ENCODE results near the gene ZNF462. TPM values are rescaled to one million over a fixed set of nuclear protein-coding genes. Genes with fewer than 3 reads are reported as not detected.

Gene ZNF462
- total RNA-seq, 1 donor from 2014 or later, result 0.16 TPM

GRCh38 chr9:106954974-106955850 lies 92.2 kb downstream of the ZNF462 start:
- Mint-ChIP-seq H3K27ac (no peak overlapping the region), H3K27me3 (ENCODE audit: insufficient read depth) (no peaks in the 10 kb centered on the region), H3K9me3 (no peaks in the 10 kb centered on the region), H3K4me3 (no peak overlapping the region), H3K36me3 (ENCODE audit: low read depth) (no peaks in the 10 kb centered on the region), H3K4me1 (ENCODE audit: low read depth) (no peaks in the 10 kb centered on the region)
- DNase-seq (ENCODE audit: low spot score), result no peak
- intact Hi-C loops (cut with micrococcal nuclease), result no loop called here

- H3K4me3 Mint-ChIP-seq, result no peak overlapping the region
- no peaks in the 10 kb centered on the region for H3K27me3 Mint-ChIP-seq (ENCODE audit: insufficient read depth)
- H3K4me1 Mint-ChIP-seq (ENCODE audit: low read depth), result no peaks in the 10 kb centered on the region
- no peaks in the 10 kb centered on the region for H3K36me3 Mint-ChIP-seq (ENCODE audit: low read depth)
- no peak for DNase-seq (ENCODE audit: low spot score)
- intact Hi-C loops (cut with micrococcal nuclease), result no loop called here
- H3K9me3 Mint-ChIP-seq, result peaks cover 4% of the 10 kb centered on the region
- H3K27ac Mint-ChIP-seq, result no peak overlapping the region
Observed at GRCh38 chr9:106956971-106957370, 94.0 kb downstream of the ZNF462 start.

DNA sequence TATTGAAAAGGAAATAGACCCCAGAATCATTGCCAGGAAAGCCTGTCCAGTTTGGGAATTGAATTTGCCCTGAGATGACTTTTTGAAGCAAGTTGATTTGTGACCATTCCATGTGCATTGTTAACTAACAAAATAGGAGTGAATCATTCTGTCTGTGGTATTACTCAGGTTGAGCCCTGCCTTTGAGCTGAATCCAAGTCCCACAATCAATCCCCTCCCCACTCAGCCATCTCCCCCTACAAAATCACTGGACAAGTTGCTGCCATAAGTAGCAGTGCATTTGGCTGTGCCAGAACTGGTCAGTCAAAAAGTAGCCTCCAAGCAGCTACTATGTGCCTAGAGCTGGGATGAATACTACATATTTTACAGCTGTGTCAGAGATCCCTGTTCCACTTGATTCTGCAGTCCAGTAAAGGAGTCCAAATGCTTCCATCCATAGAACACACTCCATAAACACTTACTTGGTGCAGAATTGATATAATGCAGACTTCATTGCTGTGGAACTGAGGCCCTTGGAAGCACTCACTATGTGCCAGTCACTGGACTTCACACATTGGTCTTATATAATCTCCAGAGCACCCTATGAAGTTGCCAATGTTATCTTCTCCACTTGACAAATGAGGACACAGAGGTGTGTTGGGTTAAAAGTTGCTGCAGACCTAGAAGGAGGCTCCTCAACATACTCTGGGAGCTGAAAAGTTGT lies 96.1 kb downstream of the ZNF462 start:
- H3K36me3 Mint-ChIP-seq (ENCODE audit: low read depth), result no peaks in the 10 kb centered on the region
- H3K4me1 Mint-ChIP-seq (ENCODE audit: low read depth), result peaks cover 6% of the 10 kb centered on the region
- H3K4me3 Mint-ChIP-seq, result no peak overlapping the region
- no peak overlapping the region for H3K27ac Mint-ChIP-seq
- no peak for DNase-seq (ENCODE audit: low spot score)
- peaks cover 4% of the 10 kb centered on the region for H3K9me3 Mint-ChIP-seq
- intact Hi-C loops (cut with micrococcal nuclease), result no loop called here
- no peaks in the 10 kb centered on the region for H3K27me3 Mint-ChIP-seq (ENCODE audit: insufficient read depth)

DNA sequence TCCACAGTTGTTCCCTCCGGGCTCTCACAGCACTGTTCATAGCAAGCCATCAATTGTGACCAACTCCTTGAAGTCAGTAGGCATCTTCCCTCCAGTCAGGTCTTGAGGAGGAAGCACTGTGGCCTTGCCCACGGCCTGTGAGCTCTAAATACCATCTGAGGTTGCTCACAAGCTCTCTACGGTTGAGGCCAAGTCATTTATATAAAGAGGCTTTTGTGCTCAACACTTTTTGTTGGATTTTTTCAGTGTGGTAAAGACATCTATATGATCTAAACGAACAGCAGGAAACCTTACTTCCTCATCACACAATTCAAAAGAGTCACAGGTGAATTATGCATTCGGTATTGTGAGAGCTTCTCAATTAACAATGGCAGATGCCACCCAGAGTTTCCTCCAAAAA lies 97.3 kb downstream of the ZNF462 start:
- H3K27me3 Mint-ChIP-seq (ENCODE audit: insufficient read depth), result no peaks in the 10 kb centered on the region
- H3K4me1 Mint-ChIP-seq (ENCODE audit: low read depth), result peaks cover 10% of the 10 kb centered on the region
- H3K9me3 Mint-ChIP-seq, result peaks cover 4% of the 10 kb centered on the region
- no peak overlapping the region for H3K27ac Mint-ChIP-seq
- intact Hi-C loops (cut with micrococcal nuclease), result no loop called here
- H3K4me3 Mint-ChIP-seq, result no peak overlapping the region
- no peak for DNase-seq (ENCODE audit: low spot score)
- H3K36me3 Mint-ChIP-seq (ENCODE audit: low read depth), result no peaks in the 10 kb centered on the region

DNA sequence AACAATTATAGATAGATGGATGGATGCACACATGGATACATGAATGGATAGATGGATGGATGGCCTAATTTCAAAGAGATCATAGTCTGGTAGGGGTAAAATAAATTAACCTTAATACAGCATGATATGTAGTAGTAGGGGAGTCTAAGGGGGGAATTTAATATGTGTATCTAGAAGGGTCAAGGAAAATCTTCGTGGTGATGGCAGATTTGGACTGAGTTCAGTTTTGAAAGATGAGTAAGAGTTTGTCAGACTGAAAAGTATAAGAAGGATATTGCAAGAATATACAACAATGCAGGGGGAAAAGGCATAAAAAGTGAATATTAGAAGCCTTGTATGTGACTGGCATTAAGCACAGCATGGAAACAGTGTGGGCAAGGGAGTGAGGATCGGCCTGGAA lies 98.7 kb downstream of the ZNF462 start:
- no peak for DNase-seq (ENCODE audit: low spot score)
- Mint-ChIP-seq H3K4me1 (ENCODE audit: low read depth) (peaks cover 10% of the 10 kb centered on the region), H3K4me3 (no peak overlapping the region), H3K27ac (no peak overlapping the region), H3K36me3 (ENCODE audit: low read depth) (no peaks in the 10 kb centered on the region), H3K9me3 (peaks cover 4% of the 10 kb centered on the region), H3K27me3 (ENCODE audit: insufficient read depth) (no peaks in the 10 kb centered on the region)
- intact Hi-C loops (cut with micrococcal nuclease), result no loop called here

DNA sequence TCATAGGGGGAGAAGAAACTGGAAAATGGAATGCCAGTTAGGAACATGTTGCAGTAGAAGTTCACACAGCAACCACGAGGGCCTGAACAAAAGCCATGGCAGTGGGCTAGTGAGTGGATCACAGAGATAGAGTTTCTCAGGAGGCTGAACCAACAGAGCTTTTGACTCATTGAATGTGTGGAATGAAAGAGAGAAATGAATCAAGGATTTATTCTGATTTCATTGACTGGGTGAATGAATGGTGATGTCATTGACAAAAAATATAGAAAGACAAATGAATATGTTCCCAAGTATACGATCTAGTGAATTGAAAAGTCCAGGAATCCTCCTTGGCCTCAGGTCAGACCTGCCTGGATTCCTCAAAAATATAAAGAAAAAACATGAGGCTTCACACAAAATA lies 99.2 kb downstream of the ZNF462 start:
- H3K27ac Mint-ChIP-seq, result no peak overlapping the region
- H3K27me3 Mint-ChIP-seq (ENCODE audit: insufficient read depth), result no peaks in the 10 kb centered on the region
- no peak overlapping the region for H3K4me3 Mint-ChIP-seq
- intact Hi-C loops (cut with micrococcal nuclease), result no loop called here
- H3K36me3 Mint-ChIP-seq (ENCODE audit: low read depth), result no peaks in the 10 kb centered on the region
- peaks cover 4% of the 10 kb centered on the region for H3K9me3 Mint-ChIP-seq
- no peak for DNase-seq (ENCODE audit: low spot score)
- peaks cover 10% of the 10 kb centered on the region for H3K4me1 Mint-ChIP-seq (ENCODE audit: low read depth)

GRCh38 chr9:106962615-106963363 lies 99.8 kb downstream of the ZNF462 start:
- no peak overlapping the region for H3K4me3 Mint-ChIP-seq
- H3K9me3 Mint-ChIP-seq, result peaks cover 4% of the 10 kb centered on the region
- DNase-seq (ENCODE audit: low spot score), result no peak
- H3K27ac Mint-ChIP-seq, result no peak overlapping the region
- H3K27me3 Mint-ChIP-seq (ENCODE audit: insufficient read depth), result no peaks in the 10 kb centered on the region
- intact Hi-C loops (cut with micrococcal nuclease), result no loop called here
- no peaks in the 10 kb centered on the region for H3K36me3 Mint-ChIP-seq (ENCODE audit: low read depth)
- H3K4me1 Mint-ChIP-seq (ENCODE audit: low read depth), result peaks cover 10% of the 10 kb centered on the region

DNA sequence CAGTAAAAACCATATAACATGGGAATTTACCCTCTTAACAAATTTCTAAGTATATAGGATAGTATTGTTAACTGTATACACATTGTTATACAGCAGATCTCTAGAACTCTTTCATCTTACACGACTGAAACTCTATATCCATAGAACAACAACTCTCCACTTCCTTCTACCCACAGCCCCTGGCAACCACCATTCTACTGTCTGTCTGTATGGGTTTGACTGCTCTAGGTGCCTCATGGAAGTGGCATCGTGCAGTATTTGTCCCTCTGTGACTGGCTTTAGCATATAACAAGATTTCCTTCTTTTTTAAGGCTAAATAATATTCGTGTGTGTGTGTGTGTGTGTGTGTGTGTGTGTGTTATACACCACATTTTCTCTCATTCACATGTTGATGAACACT lies 100.7 kb downstream of the ZNF462 start:
- no peaks in the 10 kb centered on the region for H3K36me3 Mint-ChIP-seq (ENCODE audit: low read depth)

DNA sequence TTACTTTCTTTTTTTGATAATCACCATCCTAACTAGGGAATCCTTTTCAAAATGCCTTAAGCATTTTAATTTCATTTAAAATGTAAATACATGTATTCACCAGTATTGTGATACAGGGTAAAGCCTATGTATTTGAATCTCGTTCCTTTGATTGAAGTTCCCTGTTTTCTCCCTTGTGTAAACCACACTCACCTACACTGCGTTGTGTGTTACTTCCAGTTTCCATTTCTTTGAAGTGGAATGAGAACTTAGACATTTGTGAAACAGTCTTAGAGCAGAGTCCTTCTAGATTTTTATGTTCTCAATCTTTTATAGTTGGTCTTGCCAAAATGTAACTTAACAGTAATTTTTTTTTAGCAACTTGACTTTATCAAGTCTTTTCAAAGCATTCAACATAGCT lies 101.4 kb downstream of the ZNF462 start:
- H3K9me3 Mint-ChIP-seq, result peaks cover 4% of the 10 kb centered on the region
- H3K27ac Mint-ChIP-seq, result no peak overlapping the region
- peaks cover 10% of the 10 kb centered on the region for H3K4me1 Mint-ChIP-seq (ENCODE audit: low read depth)
- intact Hi-C loops (cut with micrococcal nuclease), result no loop called here
- no peak for DNase-seq (ENCODE audit: low spot score)
- no peaks in the 10 kb centered on the region for H3K36me3 Mint-ChIP-seq (ENCODE audit: low read depth)
- no peak overlapping the region for H3K4me3 Mint-ChIP-seq
- H3K27me3 Mint-ChIP-seq (ENCODE audit: insufficient read depth), result no peaks in the 10 kb centered on the region

More for the DNA sequence above, 100.7 kb downstream of the ZNF462 start:
- intact Hi-C loops (cut with micrococcal nuclease), result no loop called here
- no peak overlapping the region for H3K27ac Mint-ChIP-seq
- DNase-seq (ENCODE audit: low spot score), result no peak
- no peaks in the 10 kb centered on the region for H3K27me3 Mint-ChIP-seq (ENCODE audit: insufficient read depth)
- peaks cover 10% of the 10 kb centered on the region for H3K4me1 Mint-ChIP-seq (ENCODE audit: low read depth)
- no peak overlapping the region for H3K4me3 Mint-ChIP-seq
- H3K9me3 Mint-ChIP-seq, result peaks cover 4% of the 10 kb centered on the region

DNA sequence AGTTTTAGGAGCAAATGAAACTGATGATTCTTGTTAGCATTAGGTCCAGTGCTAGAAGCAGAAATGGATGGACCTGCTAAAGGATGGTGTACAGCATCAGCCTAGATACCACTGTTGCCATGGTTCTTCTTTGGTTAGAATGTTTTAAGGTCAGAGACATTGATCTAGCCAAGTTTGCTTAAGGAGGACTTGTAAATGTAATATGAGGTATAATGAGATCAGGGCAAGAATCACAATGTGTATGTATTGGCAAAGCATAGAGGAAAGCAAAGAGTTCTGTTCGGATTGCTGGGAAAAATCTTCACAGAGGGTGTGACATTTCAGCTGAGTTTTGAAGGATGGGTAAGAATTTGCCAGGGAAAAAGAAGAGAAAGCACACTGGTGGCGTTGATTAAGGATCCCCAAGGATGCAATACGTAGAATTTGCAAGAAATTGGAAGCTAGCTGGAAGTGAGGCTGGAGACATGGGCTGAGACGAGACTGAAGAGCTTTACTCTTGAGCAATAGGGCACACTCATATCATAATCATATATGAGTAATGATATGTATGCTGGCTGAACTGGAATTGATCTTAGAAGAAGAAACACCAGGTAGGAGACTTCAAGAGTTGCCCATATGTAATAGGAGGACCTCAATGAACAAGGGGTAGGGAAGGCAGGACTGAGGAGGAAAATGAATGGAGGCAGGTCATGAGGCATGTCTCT lies 102.0 kb downstream of the ZNF462 start:
- peaks cover 10% of the 10 kb centered on the region for H3K4me1 Mint-ChIP-seq (ENCODE audit: low read depth)
- H3K36me3 Mint-ChIP-seq (ENCODE audit: low read depth), result no peaks in the 10 kb centered on the region
- H3K27me3 Mint-ChIP-seq (ENCODE audit: insufficient read depth), result no peaks in the 10 kb centered on the region
- peaks cover 4% of the 10 kb centered on the region for H3K9me3 Mint-ChIP-seq
- intact Hi-C loops (cut with micrococcal nuclease), result no loop called here
- no peak for DNase-seq (ENCODE audit: low spot score)
- no peak overlapping the region for H3K27ac Mint-ChIP-seq
- H3K4me3 Mint-ChIP-seq, result no peak overlapping the region

- no peak overlapping the region for H3K27ac Mint-ChIP-seq
- intact Hi-C loops (cut with micrococcal nuclease), result no loop called here
- peaks cover 3% of the 10 kb centered on the region for H3K9me3 Mint-ChIP-seq
- peaks cover 10% of the 10 kb centered on the region for H3K4me1 Mint-ChIP-seq (ENCODE audit: low read depth)
- no peaks in the 10 kb centered on the region for H3K36me3 Mint-ChIP-seq (ENCODE audit: low read depth)
- no peaks in the 10 kb centered on the region for H3K27me3 Mint-ChIP-seq (ENCODE audit: insufficient read depth)
- H3K4me3 Mint-ChIP-seq, result no peak overlapping the region
- no peak for DNase-seq (ENCODE audit: low spot score)
Observed at GRCh38 chr9:106966481-106966880, 103.5 kb downstream of the ZNF462 start.

- intact Hi-C loops (cut with micrococcal nuclease), result no loop called here
- H3K4me1 Mint-ChIP-seq (ENCODE audit: low read depth), result no peaks in the 10 kb centered on the region
- H3K27ac Mint-ChIP-seq, result no peak overlapping the region
- no peak for DNase-seq (ENCODE audit: low spot score)
- no peaks in the 10 kb centered on the region for H3K9me3 Mint-ChIP-seq
- H3K27me3 Mint-ChIP-seq (ENCODE audit: insufficient read depth), result no peaks in the 10 kb centered on the region
- H3K4me3 Mint-ChIP-seq, result no peak overlapping the region
- H3K36me3 Mint-ChIP-seq (ENCODE audit: low read depth), result no peaks in the 10 kb centered on the region
Observed at GRCh38 chr9:106969696-106970095, 106.7 kb downstream of the ZNF462 start.

Data from activated T-helper 1 cell treated with anti-CD3 and anti-CD28 coated beads, Interleukin-12 subunit alpha, Interleukin-12 subunit beta, Interleukin-2, Interleukin-4 antibody, amounts not matched to agents 30 ng/mL and 10 ng/mL and 1 ng/mL, durations not matched to agents 14 hours and 24 hours and 36 hours (primary cell).